HG03039 (cell line): ENCODE measurements around the gene HEXD.
"Not testable (repeated sequence)": the region's sequence is repeated elsewhere in the genome, so short reads cannot be mapped to it uniquely, and the experiment has no call there.

Experiments
- ATAC-seq: cut with Tn5 transposase; IDR thresholded peaks from one replicate; pipeline ENCODE4 v1.9.1; 2021; ENCODE audit warnings: mild to moderate bottlenecking, moderate library complexity; ENCODE audit not compliant: unreplicated experiment

The HEXD gene

DNA sequence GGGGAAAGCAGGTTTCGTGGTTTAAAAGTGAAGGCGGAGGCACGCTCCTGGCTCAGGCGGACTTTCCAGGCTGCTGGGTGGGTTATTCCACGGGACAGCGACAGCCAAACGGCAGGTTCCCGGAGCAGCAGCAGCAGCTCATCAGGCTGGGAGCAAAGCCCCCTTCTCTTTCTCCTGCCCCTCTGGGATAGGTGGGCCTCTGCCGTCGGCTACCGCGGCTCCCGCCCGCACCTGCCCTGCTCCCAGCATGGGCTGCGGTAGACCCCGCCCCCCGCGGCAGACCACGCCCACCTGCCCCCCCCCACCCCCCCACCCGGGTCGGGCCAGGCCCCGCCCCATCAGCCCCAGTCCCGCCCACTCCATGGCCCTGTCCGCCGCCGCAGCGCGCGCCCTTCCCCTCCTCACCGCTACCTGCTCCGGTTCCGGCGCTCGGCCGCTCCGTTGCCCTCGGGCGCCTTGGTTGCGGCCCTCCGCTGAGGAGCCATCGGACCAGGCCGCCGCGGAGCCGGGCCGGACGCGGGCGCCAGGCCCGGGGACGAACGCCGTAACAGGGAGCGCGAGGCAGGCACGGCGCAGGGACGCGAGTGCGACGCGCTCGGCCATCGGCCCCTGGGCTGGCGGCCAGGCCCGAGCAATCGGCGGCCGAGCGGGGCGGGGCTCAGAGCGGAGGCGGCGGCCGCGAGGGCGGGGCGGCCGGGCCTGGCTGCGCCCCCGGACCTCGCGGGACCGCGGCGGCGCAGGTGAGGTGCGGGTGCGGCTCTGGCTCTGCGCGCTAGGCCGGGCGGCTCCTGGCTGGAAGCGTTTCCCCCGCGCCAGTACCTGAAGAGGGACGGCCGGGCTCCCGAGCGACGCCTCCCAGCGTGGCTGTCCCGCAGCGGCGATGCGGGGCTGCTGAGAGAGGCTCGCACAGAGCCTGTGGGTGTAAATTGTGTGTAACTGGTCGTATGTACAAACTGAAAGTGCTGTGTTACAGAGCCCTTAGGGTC lies at the start of gene HEXD, which contains the start of gene OGFOD3:
Gene HEXD, plus strand, starts transcription at position 347 of the 986 bp plus-strand sequence. CDS start 1,453 bp downstream, outside the sequence.
Gene OGFOD3, minus strand, starts transcription at position 586 of the 986 bp plus-strand sequence. Its CDS starts 101 bp downstream, at position 485.
- peak; percentile 63 for ATAC-seq

DNA sequence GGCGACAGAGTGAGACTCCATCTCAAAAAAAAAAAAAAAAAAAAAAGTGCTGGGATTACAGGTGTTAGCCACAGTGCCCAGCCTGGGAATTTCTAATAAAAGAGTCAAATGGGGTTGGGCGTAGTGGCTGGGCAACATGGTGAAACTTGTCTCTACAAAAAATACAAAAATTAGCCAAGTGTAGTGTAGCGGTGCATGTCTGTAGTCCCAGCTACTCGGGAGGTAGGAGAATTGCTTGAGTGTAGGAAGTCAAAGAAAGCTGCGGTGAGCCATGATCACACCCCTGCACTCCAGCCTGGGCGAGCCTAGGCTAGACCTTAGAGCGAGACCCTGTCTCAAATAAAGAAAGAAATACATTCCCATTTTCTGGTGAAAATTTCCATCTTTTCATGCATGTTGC lies 48.9 kb upstream of the HEXD start:
- no peak for ATAC-seq

DNA sequence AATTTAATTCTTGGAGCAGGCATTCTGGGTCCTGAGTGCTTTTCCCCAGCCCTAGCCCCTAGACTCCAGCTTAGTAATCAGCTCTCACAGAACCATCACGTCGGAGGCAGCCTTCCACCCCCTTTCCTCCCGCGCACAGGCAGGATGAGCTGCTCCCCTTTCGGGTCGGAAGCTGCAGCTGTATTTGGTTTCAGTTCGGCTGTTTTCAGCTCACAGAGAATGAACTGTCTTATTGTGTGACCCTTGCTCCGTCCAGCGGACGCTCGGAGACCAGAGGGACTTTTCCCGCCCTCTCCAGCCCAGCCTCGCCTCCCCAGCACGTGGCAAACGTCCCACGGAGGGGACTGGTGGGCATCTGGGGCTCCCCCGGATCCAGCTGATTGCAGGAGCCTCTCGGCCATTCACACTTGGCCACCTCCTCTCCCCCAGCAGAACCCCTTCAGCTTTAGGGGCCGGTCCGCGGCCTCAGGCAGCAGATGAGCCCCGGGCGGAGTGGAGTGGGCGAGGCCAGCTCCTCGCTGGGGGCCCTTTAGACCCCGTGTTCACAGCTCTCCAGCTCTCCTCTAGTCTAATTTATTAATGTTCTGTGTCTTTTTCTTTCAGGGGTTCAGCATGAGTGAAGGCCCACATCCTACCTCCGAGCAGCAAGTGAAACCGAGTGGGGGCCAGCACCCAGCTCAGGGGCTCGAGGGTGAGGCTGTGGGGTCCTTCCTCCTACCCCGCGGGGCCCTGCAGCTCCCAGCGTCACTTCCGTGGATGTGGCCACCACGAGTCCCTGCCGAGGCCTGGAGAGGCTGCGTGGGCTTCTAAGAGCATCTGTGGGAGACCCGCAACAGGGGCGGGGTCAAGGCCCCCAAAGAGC lies 47.4 kb upstream of the HEXD start:
- no peak for ATAC-seq

DNA sequence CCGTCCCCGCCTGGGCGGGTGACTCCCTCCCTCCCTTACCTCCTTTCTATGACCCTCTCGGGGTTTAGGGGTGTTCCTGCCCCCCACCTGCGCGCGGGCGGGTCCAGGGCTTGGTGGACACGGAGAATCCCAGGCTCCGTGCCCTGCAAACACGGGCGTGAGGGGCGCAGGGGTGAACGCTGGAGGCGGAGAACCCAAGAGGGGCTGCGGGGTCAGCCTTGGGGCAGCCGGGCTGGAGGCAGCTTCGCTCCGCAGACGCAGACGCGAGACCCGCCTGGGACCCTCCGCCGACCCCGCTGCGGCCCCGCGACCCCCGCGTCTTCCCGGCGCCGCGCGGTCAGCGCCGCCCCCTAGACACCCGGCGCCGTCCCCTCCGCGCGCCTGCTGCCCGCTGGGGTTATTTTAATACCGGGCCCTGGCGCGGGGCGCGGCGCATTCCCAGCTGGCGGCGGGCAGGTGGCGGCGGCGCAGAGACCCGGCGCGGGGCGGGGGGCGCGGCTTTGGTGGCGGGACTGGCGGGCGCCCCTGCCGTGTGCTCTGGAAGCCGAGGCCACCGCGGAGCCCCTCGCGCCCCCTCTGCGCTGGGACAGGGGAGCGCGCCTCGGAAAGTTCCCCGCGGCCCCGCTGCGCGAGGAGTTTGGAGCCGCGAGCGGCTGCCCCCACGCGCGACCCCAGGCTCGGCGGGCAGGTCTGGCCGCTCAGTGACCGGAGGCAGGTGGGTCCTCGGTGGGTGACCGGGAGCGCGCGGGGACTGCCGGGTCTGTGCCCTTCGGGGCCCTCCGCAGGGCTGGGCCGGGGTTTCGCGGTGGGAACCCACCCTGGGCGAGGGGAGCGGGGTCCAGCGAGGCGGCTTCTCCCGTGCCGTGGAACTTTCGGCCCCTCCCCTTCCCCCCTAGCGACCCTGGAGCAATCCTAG lies 46.6 kb upstream of the HEXD start, which contains the start of gene UTS2R:
Gene UTS2R, plus strand, starts transcription at position 433 of the 916 bp plus-strand sequence. CDS start 2,560 bp downstream, outside the sequence.
- no peak for ATAC-seq

DNA sequence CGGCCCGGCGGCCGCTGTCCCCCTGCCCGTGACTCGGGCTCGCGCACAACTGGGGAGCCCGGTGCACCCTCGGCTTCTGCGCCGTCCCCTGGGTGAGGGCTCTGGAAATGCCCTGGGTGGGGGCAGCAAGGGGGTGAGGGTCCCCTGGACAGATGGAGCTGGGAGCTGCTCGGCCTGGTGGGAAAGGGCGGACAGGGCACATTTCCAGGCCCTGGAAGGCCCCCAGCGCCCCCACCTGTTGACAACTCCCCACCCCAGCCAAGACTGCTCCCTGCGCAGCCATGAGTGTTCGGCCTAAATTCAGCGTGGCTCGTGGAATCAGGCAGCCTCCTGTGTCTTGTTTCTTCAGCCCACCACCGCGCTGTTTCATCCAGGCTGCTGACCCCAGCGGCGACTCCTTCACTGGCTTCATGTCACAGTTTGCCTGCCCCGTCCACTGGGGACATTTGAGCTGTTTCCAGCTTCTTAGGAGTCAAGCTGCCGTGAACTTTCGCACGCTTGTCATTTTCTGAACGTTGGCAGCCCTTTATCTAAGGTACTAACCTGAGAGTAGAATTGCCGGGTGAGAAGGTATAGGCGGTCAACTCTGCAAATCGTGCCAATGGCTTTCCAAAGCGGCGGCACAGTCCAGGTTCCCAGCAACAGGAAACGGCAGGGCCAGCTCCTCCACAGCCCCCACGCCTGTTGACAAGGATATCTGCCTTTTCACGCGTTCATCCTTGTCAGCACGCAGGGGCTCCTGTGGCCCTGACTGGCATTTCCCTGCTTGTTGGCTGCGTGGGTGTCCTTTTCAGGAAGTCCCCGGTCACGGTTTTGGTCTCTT lies 45.7 kb upstream of the HEXD start:
- no peak for ATAC-seq

DNA sequence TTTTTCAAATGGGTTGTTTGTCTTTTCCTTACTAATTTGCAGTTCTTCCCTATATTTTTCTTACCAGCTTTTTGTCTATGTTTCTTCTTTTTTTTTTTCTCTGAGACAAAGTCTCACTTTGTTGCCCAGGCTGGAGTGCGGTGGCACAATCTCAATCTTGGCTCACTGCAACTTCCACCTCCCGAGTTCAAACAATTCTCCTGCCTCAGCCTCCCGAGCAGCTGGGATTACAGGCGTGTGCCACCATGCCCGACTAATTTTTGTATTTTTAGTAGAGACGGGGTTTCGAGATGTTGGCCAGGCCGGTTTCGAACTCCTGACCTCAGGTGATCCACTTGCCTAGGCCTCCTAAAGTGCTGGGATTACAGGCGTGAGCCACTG lies 45.1 kb upstream of the HEXD start:
- ATAC-seq, result not testable (repeated sequence)

DNA sequence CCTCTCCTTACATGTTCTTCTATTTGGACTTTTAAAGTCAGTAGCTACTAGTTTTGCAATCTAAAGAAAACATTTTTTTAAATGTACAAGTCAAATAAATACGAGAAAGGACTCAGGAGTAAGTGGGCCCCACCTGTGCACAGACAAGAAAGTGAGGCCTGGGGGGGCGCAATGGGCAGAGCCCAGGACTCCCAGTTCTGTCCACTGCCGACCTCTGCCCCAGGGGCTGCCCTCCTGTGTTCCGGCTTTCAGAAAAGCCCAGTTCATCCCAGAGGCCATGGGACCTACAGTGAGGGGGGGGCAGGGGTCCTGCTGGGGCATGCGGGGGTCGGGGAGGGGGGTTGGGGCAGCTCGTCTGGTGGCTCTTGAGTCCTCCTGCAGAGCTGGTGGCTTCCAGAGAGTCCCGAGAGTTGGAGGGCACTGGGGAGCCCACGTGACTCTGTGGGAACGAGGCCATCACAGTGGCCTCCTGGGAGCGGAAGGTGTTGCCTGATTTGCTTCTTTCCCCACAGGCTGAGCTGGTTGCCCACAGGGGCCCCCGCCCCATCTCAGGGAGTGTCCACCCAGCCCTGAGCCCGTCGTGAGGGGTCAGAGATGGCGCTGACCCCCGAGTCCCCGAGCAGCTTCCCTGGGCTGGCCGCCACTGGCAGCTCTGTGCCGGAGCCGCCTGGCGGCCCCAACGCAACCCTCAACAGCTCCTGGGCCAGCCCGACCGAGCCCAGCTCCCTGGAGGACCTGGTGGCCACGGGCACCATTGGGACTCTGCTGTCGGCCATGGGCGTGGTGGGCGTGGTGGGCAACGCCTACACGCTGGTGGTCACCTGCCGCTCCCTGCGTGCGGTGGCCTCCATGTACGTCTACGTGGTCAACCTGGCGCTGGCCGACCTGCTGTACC lies 44.2 kb upstream of the HEXD start:
- ATAC-seq, result no peak

DNA sequence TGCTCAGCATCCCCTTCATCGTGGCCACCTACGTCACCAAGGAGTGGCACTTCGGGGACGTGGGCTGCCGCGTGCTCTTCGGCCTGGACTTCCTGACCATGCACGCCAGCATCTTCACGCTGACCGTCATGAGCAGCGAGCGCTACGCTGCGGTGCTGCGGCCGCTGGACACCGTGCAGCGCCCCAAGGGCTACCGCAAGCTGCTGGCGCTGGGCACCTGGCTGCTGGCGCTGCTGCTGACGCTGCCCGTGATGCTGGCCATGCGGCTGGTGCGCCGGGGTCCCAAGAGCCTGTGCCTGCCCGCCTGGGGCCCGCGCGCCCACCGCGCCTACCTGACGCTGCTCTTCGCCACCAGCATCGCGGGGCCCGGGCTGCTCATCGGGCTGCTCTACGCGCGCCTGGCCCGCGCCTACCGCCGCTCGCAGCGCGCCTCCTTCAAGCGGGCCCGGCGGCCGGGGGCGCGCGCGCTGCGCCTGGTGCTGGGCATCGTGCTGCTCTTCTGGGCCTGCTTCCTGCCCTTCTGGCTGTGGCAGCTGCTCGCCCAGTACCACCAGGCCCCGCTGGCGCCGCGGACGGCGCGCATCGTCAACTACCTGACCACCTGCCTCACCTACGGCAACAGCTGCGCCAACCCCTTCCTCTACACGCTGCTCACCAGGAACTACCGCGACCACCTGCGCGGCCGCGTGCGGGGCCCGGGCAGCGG lies 43.4 kb upstream of the HEXD start:
- no peak for ATAC-seq

DNA sequence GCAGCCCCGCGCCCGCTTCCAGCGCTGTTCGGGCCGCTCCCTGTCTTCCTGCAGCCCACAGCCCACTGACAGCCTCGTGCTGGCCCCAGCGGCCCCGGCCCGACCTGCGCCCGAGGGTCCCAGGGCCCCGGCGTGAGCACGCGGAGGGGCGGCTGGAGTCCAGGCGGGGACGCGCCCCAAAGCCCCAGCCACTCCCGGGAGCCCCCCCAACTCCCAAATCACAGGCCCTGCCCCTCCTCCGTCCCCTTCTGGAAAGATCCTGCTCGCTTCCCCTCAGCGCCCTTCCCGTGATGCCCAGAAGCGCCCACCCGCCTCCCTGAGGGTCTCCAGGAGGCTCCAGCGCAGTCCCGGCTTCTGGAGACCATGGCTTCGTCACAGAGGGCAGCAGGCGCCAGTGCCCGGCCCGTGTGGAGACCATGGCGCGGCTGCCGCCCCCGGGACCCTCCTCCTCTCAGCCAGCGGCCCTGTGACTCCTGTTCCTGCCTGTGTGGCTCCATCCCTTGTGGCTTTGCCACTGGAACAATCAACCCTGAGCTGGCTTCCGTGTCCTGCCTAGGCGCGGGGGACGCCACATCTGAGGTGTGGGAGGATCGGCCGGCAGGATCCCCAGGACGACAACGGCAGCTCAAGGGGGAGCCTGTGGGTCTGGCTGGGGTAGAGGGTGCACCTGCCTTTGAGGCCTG lies 42.6 kb upstream of the HEXD start:
- no peak for ATAC-seq

DNA sequence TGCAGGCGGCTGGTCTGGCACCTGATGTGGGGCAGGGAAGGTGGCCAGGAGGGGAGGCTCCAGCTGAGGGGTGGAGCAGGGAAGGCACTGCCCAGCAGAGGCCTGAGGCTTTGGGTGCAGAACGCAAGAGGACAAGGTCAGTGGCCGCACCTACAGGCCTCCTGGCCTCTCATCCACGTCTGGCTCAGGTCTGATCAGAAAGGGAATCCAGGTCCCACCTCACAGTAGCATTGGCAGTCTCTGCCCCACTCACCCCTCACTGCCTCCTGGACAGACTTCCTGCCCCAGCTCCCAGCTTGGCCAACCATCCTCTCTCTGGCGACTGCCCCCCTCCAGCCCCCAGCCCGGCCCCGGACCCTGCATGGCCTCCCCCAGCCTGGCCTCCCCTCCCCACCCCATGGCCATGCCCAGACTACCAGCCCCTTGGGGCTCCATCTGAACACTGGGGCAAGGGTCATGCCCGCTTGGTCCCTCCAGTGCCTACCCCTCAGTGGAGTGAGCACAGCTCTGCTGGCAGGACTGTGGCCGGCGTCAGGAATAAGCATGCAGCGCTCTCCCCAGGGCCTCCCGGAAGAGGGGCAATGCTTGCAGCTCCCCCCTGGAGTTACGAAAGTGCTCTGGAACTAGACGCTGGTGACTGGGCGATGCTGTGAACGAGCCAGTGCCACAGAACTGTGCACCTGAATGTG lies 42.0 kb upstream of the HEXD start:
- ATAC-seq, result no peak

DNA sequence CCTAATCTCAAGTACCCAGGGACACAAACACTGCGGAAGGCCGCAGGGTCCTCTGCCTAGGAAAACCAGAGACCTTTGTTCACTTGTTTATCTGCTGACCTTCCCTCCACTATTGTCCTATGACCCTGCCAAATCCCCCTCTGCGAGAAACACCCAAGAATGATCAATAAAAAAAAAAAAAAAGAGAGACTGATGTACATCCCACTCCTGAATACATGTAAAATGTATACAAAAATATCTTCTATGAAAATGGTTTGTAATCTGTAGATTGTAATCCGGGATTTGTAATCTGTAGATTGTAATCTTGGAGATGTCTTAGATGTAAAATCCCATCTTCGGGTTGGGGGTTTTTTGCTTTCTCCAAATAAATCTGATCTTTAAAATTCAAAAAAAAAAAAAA lies 40.9 kb upstream of the HEXD start:
- ATAC-seq, result not testable (repeated sequence)

DNA sequence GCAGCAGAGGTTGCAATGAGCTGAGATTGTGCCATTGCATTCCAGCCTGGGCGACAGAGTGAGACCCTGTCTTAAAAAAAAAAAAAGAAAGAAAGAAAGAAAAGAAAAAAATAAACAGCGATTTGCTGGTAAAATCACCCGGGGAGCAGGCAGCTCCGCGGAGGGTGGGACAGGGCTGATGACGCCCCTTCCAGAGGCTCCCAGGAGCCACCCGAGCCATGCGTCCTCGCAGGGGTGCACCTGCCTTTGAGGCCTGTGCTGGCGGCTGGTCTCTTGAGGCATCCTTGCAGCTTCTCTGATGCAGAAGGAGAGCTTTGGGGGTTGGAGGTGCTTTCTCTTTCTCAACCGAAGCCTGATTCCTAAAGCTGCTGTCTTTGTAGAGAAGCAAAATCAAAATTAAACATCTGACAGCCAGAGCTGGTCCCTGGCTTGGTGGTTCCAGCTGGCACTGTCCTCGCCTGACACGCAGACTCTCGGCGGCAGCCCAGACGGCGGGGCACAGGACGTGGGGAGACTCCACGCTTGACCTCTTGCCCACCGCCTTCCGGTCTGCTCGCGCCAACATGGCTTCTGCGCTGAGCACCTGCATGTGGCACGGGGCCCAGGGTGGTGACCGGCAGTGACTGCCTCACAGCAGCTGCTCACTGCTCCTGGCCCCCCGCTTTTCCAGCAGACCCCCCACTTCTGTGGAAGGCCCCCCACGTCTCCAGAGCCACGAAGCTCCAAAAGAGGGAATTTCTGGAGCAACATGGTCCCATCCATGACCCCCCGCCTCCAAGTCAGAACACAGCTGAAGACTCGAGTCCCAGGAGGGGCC lies 40.0 kb upstream of the HEXD start:
- no peak for ATAC-seq

DNA sequence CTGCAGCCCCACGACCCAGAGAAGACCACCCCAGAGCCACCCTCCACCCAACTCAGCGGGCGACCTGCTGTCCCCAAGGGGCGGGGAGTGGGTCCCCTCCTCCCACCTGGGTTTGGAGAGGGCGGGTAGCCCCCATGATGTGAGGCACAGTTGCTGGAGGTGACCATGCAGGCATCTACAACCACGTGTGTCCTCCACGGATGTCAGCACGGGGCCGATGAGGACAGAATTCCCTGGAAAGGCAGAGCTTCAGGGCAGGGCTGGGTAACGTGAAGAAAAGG lies 39.5 kb upstream of the HEXD start:
- ATAC-seq, result no peak

DNA sequence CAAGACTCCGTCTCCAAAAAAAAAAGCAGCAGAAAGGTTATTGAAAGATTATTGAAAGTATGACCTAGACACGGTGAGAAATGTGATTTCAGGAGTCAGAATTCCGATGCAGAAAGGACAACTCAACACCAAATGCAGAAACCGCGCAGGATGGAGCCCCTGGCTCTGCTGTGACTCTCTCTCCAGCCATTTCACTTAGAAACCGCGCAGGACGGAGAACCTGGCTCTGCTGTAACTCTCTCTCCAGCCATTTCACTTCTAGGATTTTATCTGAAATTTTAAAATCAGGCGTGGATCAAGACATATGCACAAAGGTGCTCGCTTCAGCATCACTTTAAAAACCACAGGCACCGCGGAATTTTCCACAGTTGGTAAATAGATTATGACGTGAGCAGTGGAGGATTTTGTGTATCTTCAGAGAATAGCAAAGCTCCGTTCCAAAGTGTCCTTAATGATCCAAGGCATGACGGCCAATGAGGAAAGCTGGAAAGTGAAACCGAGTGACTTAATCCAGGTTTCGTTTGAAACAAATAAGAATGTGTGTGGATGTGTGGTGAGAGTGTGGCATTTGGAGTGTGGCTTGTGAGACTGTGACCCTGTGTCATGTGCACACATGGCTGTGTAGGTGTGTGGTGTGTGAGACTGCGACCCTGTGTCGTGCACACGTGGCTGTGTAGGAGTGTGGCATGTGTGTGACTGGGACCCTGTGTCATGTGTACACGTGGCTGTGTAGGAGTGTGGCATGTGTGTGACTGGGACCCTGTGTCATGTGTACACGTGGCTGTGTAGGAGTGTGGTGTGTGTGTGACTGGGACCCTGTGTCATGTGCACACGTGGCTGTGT lies 37.1 kb upstream of the HEXD start:
- ATAC-seq, result no peak

DNA sequence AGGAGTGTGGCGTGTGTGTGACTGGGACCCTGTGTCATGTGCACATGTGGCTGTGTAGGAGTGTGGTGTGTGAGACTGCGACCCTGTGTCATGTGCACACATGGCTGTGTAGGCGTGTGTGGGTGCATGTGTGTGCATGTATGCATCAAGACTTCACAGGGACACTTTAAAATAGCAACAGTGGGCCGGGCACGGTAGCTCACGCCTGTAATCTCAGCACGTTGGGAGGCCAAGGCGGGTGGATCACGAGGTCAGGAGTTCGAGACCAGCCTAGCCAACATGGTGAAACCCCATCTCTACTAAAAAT lies 36.5 kb upstream of the HEXD start:
- not testable (repeated sequence) for ATAC-seq
